Measurements from ENCODE around the gene DNAJB6.

DNAJB6 gene

DNA sequence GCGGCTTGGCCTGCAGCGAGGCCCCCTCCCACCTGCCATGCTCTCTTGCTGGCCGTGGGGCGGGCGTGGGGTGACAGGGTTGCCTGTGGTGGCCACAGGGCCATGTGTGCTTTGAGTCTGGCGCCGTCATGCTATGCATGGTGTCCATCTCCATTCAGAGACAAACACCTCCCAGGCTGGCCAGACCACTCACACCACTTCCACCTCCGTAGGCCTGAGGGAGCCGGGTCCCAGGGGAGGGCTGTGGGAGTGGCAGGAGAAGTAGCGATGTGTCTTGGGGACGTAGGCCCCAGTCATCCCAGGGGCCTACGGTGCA lies 65.5 kb downstream of the DNAJB6 start:
- H3K18ac ChIP-seq (ENCODE audit: low read length): no peak overlapping the region
- H3K27me3 ChIP-seq (ENCODE audit: insufficient read depth, low read length, poor library complexity): no peaks in the 10 kb centered on the region
- H3K36me3 ChIP-seq (ENCODE audit: control insufficient read depth, insufficient read depth, low read length): peaks cover 5% of the 10 kb centered on the region
- H3K4me2 ChIP-seq (ENCODE audit: low read length): no peak overlapping the region
- no peak overlapping the region for H2BK5ac ChIP-seq (ENCODE audit: low read length)
- H2AK5ac ChIP-seq (ENCODE audit: low read length): no peak overlapping the region
- no peak overlapping the region for H3K27ac ChIP-seq (ENCODE audit: low read depth, low read length)
- no peak overlapping the region for H2BK15ac ChIP-seq (replicated peaks; ENCODE audit: low read depth)
- no peak overlapping the region for H3K23ac ChIP-seq (ENCODE audit: low read length)
- no CpG with 5 or more reads among the region's 12 CpGs for WGBS (ENCODE audit: extremely low coverage, insufficient coverage, low lambda C conversion rate)
- H3K9ac ChIP-seq (ENCODE audit: low read length): no peak overlapping the region
- no peak overlapping the region for H3K56ac ChIP-seq (ENCODE audit: low read length)
- no peak overlapping the region for H4K5ac ChIP-seq (ENCODE audit: low read length)
- H3K4ac ChIP-seq (ENCODE audit: low read depth, low read length): no peak overlapping the region
- no peak overlapping the region for H2BK120ac ChIP-seq (ENCODE audit: low read depth, low read length)
- peaks cover 14% of the 10 kb centered on the region for H3K79me1 ChIP-seq (ENCODE audit: low read length)
- H3K4me3 ChIP-seq (ENCODE audit: low read length): no peak overlapping the region
- H3K79me2 ChIP-seq (ENCODE audit: control insufficient read depth, insufficient read depth, low read length): peaks cover 20% of the 10 kb centered on the region
- H3K4me1 ChIP-seq (ENCODE audit: control insufficient read depth, low read depth, low read length): no peaks in the 10 kb centered on the region
- no peak for DNase-seq
- H4K8ac ChIP-seq (ENCODE audit: low read depth, low read length): no peak overlapping the region

DNA sequence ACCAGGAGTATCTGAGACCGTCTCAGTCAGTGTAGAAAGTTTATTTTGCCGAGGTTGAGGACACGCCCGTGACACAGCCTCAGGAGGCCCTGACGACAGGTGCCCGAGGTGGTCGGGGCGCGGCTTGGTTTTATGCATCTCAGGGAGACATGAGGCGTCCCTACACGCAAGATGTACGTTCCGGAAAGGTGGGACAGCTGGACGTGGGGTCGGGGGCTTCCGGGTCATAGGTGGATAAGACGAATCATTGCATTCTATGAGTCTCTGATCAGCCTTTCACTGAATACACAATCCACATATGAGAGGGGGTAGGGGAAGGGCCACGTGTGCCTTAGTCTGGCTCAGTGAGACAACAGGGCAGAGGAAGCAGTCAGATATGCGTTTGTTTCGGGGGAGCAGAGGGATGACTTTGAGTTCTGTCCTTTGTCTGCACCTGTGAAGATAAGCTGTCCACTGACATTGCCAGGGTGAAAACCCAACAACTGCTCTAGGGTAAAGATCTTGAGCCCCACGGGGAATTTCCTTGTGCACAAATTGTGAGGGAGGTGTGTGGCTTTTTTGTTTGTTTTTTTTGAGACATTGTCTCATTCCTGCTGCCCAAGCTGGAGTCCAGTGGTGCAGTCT lies 66.2 kb downstream of the DNAJB6 start:
- H3K79me2 ChIP-seq (ENCODE audit: control insufficient read depth, insufficient read depth, low read length): peaks cover 19% of the 10 kb centered on the region
- WGBS (ENCODE audit: extremely low coverage, insufficient coverage, low lambda C conversion rate): no CpG with 5 or more reads among the region's 21 CpGs
- H4K5ac ChIP-seq (ENCODE audit: low read length): no peak overlapping the region
- H3K27ac ChIP-seq (ENCODE audit: low read depth, low read length): no peak overlapping the region
- no peaks in the 10 kb centered on the region for H3K4me1 ChIP-seq (ENCODE audit: control insufficient read depth, low read depth, low read length)
- H3K27me3 ChIP-seq (ENCODE audit: insufficient read depth, low read length, poor library complexity): no peaks in the 10 kb centered on the region
- no peak overlapping the region for H3K9ac ChIP-seq (ENCODE audit: low read length)
- H2BK15ac ChIP-seq (replicated peaks; ENCODE audit: low read depth): no peak overlapping the region
- H3K4ac ChIP-seq (ENCODE audit: low read depth, low read length): no peak overlapping the region
- no peak overlapping the region for H3K56ac ChIP-seq (ENCODE audit: low read length)
- H3K4me3 ChIP-seq (ENCODE audit: low read length): no peak overlapping the region
- H2BK5ac ChIP-seq (ENCODE audit: low read length): no peak overlapping the region
- H2BK120ac ChIP-seq (ENCODE audit: low read depth, low read length): no peak overlapping the region
- H3K4me2 ChIP-seq (ENCODE audit: low read length): no peak overlapping the region
- H3K79me1 ChIP-seq (ENCODE audit: low read length): peaks cover 14% of the 10 kb centered on the region
- no peak overlapping the region for H3K18ac ChIP-seq (ENCODE audit: low read length)
- peaks cover 5% of the 10 kb centered on the region for H3K36me3 ChIP-seq (ENCODE audit: control insufficient read depth, insufficient read depth, low read length)
- no peak overlapping the region for H2AK5ac ChIP-seq (ENCODE audit: low read length)
- no peak overlapping the region for H4K8ac ChIP-seq (ENCODE audit: low read depth, low read length)
- DNase-seq: no peak
- no peak overlapping the region for H3K23ac ChIP-seq (ENCODE audit: low read length)

DNA sequence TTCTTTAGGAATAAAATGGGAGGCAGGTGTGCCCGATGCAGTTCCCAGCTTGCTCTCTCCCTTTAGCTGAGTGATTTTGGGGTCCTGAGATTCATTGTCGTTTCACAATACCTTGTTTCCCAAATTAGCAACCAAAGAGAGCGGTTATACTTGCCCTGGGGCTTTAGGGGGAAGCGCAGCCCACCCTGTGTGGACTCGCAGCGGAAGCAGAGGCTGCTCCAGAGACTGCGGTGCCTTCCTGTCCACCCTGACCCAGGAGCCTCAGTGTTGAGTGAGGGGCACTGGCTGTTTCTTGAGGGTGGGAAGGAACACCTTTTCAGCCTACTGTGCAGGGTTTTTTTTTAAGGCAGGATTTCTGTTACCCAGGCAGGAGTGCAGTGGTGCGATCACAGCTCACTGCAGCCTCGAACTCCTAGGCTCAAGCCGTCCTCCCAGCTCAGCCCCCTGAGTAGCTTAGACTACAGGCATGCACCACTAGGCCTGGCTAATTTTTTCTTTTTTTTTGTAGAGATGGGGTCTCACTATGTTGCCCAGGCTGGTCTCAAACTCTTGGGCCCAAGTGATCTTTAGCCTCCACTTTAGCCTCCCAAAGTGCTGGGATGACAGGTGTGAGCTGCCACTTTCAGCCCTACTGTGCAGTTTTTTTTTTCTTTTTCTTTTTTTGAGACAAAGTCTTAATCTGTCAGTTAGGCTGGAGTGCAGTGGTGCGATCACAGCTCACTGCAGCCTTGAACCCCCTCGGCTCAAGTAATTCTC lies 67.0 kb downstream of the DNAJB6 start:
- no peak overlapping the region for H3K18ac ChIP-seq (ENCODE audit: low read length)
- H3K79me2 ChIP-seq (ENCODE audit: control insufficient read depth, insufficient read depth, low read length): peaks cover 17% of the 10 kb centered on the region
- H3K27me3 ChIP-seq (ENCODE audit: insufficient read depth, low read length, poor library complexity): no peaks in the 10 kb centered on the region
- no CpG with 5 or more reads among the region's 12 CpGs for WGBS (ENCODE audit: extremely low coverage, insufficient coverage, low lambda C conversion rate)
- DNase-seq: no peak
- H3K4ac ChIP-seq (ENCODE audit: low read depth, low read length): no peak overlapping the region
- H3K4me3 ChIP-seq (ENCODE audit: low read length): no peak overlapping the region
- no peak overlapping the region for H3K4me2 ChIP-seq (ENCODE audit: low read length)
- H3K79me1 ChIP-seq (ENCODE audit: low read length): peaks cover 11% of the 10 kb centered on the region
- H4K5ac ChIP-seq (ENCODE audit: low read length): no peak overlapping the region
- no peak overlapping the region for H2BK5ac ChIP-seq (ENCODE audit: low read length)
- H3K36me3 ChIP-seq (ENCODE audit: control insufficient read depth, insufficient read depth, low read length): peaks cover 5% of the 10 kb centered on the region
- H3K27ac ChIP-seq (ENCODE audit: low read depth, low read length): no peak overlapping the region
- no peak overlapping the region for H3K9ac ChIP-seq (ENCODE audit: low read length)
- no peak overlapping the region for H3K56ac ChIP-seq (ENCODE audit: low read length)
- H3K4me1 ChIP-seq (ENCODE audit: control insufficient read depth, low read depth, low read length): no peaks in the 10 kb centered on the region
- H3K23ac ChIP-seq (ENCODE audit: low read length): no peak overlapping the region
- no peak overlapping the region for H2BK120ac ChIP-seq (ENCODE audit: low read depth, low read length)
- H2AK5ac ChIP-seq (ENCODE audit: low read length): no peak overlapping the region
- H4K8ac ChIP-seq (ENCODE audit: low read depth, low read length): no peak overlapping the region
- H2BK15ac ChIP-seq (replicated peaks; ENCODE audit: low read depth): no peak overlapping the region

DNA sequence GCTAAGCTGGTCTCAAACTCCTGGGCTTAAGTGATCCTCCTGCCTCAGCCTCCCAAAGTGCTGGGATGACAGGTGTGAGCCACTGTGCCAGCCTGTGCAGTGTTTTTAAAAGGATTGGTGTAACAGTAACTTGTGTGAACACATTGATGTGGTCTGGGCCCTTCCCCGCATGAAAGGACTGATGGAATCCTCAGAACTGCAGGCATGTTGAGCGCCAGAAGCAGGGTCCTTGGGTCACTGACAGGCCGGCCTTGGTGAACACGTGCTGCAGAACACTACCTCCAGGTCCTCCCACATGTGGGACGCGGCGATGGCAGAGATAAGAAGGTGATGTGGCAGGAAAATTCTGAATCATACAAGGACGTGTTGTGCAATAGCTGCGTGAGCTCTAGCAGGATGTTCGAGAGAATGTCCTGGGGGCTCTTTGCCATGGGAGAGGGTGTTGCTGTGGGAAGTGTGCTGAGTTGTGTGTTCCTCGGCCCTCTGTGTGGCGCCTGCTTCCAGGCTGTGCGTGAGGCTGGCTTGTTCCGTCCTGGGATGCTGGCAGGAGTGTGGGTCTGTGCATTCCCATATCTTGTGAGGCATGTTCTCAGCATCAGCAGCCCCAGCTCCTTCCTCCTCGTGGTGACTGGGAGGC lies 68.2 kb downstream of the DNAJB6 start:
- H3K4me2 ChIP-seq (ENCODE audit: low read length): no peak overlapping the region
- H2BK120ac ChIP-seq (ENCODE audit: low read depth, low read length): no peak overlapping the region
- no peak overlapping the region for H3K9ac ChIP-seq (ENCODE audit: low read length)
- H4K5ac ChIP-seq (ENCODE audit: low read length): no peak overlapping the region
- no peak overlapping the region for H3K27ac ChIP-seq (ENCODE audit: low read depth, low read length)
- no peak overlapping the region for H2BK15ac ChIP-seq (replicated peaks; ENCODE audit: low read depth)
- H2AK5ac ChIP-seq (ENCODE audit: low read length): no peak overlapping the region
- H3K27me3 ChIP-seq (ENCODE audit: insufficient read depth, low read length, poor library complexity): no peaks in the 10 kb centered on the region
- no peak overlapping the region for H3K23ac ChIP-seq (ENCODE audit: low read length)
- peaks cover 3% of the 10 kb centered on the region for H3K36me3 ChIP-seq (ENCODE audit: control insufficient read depth, insufficient read depth, low read length)
- peaks cover 12% of the 10 kb centered on the region for H3K79me2 ChIP-seq (ENCODE audit: control insufficient read depth, insufficient read depth, low read length)
- H3K4me1 ChIP-seq (ENCODE audit: control insufficient read depth, low read depth, low read length): no peaks in the 10 kb centered on the region
- no peak overlapping the region for H3K4me3 ChIP-seq (ENCODE audit: low read length)
- H3K4ac ChIP-seq (ENCODE audit: low read depth, low read length): no peak overlapping the region
- no peak overlapping the region for H4K8ac ChIP-seq (ENCODE audit: low read depth, low read length)
- H2BK5ac ChIP-seq (ENCODE audit: low read length): no peak overlapping the region
- WGBS (ENCODE audit: extremely low coverage, insufficient coverage, low lambda C conversion rate): no CpG with 5 or more reads among the region's 15 CpGs
- no peak for DNase-seq
- no peak overlapping the region for H3K56ac ChIP-seq (ENCODE audit: low read length)
- H3K18ac ChIP-seq (ENCODE audit: low read length): no peak overlapping the region
- H3K79me1 ChIP-seq (ENCODE audit: low read length): peaks cover 11% of the 10 kb centered on the region

DNA sequence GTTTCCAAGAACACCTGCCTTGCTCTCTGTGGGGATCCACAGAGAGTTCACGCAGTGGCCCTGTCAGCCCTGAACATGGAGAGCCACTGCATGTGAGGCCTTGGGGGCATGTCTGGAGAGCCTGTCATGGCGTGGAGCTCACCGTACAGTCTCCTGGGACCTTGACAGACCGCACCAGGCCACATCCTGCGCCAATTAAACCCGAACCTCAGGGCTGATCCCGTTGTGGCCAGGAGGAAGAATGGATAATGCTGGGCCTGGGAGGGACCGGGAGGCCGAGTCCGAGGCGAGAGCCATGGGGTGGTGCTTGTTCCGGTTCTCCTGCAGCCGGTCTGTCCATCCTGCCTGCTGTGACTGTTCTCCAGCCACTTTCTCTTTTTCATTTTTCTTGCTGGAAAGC lies 68.7 kb downstream of the DNAJB6 start:
- Histone ChIP-seq H4K5ac (ENCODE audit: low read length) (no peak overlapping the region), H2BK5ac (ENCODE audit: low read length) (no peak overlapping the region), H3K9ac (ENCODE audit: low read length) (no peak overlapping the region), H3K4me2 (ENCODE audit: low read length) (no peak overlapping the region), H3K36me3 (ENCODE audit: control insufficient read depth, insufficient read depth, low read length) (peaks cover 3% of the 10 kb centered on the region), H3K27ac (ENCODE audit: low read depth, low read length) (no peak overlapping the region), H3K18ac (ENCODE audit: low read length) (no peak overlapping the region), H3K56ac (ENCODE audit: low read length) (no peak overlapping the region), H3K79me1 (ENCODE audit: low read length) (peaks cover 8% of the 10 kb centered on the region), H2AK5ac (ENCODE audit: low read length) (no peak overlapping the region), H3K4me3 (ENCODE audit: low read length) (no peak overlapping the region), H3K4ac (ENCODE audit: low read depth, low read length) (no peak overlapping the region), H4K8ac (ENCODE audit: low read depth, low read length) (no peak overlapping the region), H3K79me2 (ENCODE audit: control insufficient read depth, insufficient read depth, low read length) (peaks cover 7% of the 10 kb centered on the region), H2BK15ac (replicated peaks; ENCODE audit: low read depth) (no peak overlapping the region), H3K23ac (ENCODE audit: low read length) (no peak overlapping the region), H3K4me1 (ENCODE audit: control insufficient read depth, low read depth, low read length) (no peaks in the 10 kb centered on the region), H3K27me3 (ENCODE audit: insufficient read depth, low read length, poor library complexity) (no peaks in the 10 kb centered on the region), H2BK120ac (ENCODE audit: low read depth, low read length) (no peak overlapping the region)
- DNase-seq: no peak
- whole genome bisulfite sequencing (ENCODE audit: extremely low coverage, insufficient coverage, low lambda C conversion rate): no CpG with 5 or more reads among the region's 13 CpGs
